Tibial nerve (tissue), 4 donors: ENCODE measurements around the gene CLDN24. TPM values are rescaled to one million over a fixed set of nuclear protein-coding genes. Genes with fewer than 3 reads are reported as not detected.
"Not testable (repeated sequence)": the region's sequence is repeated elsewhere in the genome, so short reads cannot be mapped to it uniquely, and the experiment has no call there.

Experiments used
- DNase-seq, 2 donors: peaks; one replicate each; pipeline ENCODE4 v3.0.0-alpha.2; 2019; ENCODE audit warnings: low spot score in 2 of 2
- H3K27ac ChIP-seq, 4 donors: fragments of 200-600 bp; sonication (generic) in 3 of 4; one replicate each; pipeline ENCODE4 v1.5.1; 2017 to 2019; ENCODE audit warnings: mild to moderate bottlenecking in 1 of 4
- H3K27me3 ChIP-seq, 2 donors: fragments of 200-600 bp; sonication (generic) in 1 of 2; one replicate each; pipeline versions ENCODE4 v1.5.1 to v1.6.0; 2017 to 2019
- H3K36me3 ChIP-seq, 3 donors: fragments of 200-600 bp; sonication (generic); one replicate each; pipeline ENCODE4 v1.5.1; 2018 to 2019
- H3K4me1 ChIP-seq, 4 donors: fragments of 200-600 bp; sonication (generic) in 3 of 4; one replicate each; pipeline ENCODE4 v1.5.1; 2017 to 2019
- H3K4me3 ChIP-seq, 4 donors: fragments of 200-600 bp; sonication (generic) in 3 of 4; one replicate each; pipeline ENCODE4 v1.5.1; 2017 to 2019; ENCODE audit warnings: mild to moderate bottlenecking in 1 of 4, moderate library complexity in 1 of 4
- H3K9me3 ChIP-seq, 4 donors: fragments of 200-600 bp; sonication (generic) in 3 of 4; one replicate each; pipeline ENCODE4 v1.5.1; 2017 to 2019
- CTCF ChIP-seq, 5 experiments: fragments of 200-600 bp in 3 of 5; fragments of 450-650 bp in 2 of 5; sonication (generic) in 3 of 5; IDR thresholded peaks; one replicate each; pipeline ENCODE4 v1.5.1; 2016 to 2019; ENCODE audit warnings: antibody characterized with exemption in 5 of 5, mild to moderate bottlenecking in 3 of 5, moderate library complexity in 2 of 5
- EP300 ChIP-seq, 2 donors: sonication (generic); formaldehyde crosslinking; IDR thresholded peaks; one replicate each; pipeline ENCODE4 v1.6.1; 2017; ENCODE audit warnings: antibody characterized with exemption in 2 of 2, mild to moderate bottlenecking in 1 of 2
- POLR2A ChIP-seq, 2 donors: fragments of 450-650 bp; IDR thresholded peaks; one replicate each; pipeline ENCODE4 v1.6.1; 2017; ENCODE audit warnings: antibody characterized with exemption in 2 of 2, mild to moderate bottlenecking in 2 of 2, moderate library complexity in 2 of 2
- WGBS, 2 donors: methylation state at CpG; one replicate each; pipeline ENCODE4 v1.1.5; 2018; 5-methylcytosine and 5-hydroxymethylcytosine counted together
- total RNA-seq, 4 donors: library from RNA; depleted of rRNA; stranded (reverse); fragments of >200 nt; gene quantifications; one replicate each; pipeline ENCODE4 v1.1.0, GENCODE V29; 2016

The CLDN24 gene
- total RNA-seq, 4 donors from 2014 or later, result not detected

- 45 to 51% methylated on average over 7 of the region's 7 CpGs for WGBS, 2 donors
- no peak for TF ChIP-seq POLR2A (IDR thresholded peaks at IDR 0.05)
- TF ChIP-seq EP300 (IDR thresholded peaks at IDR 0.05), result no peak
- Histone ChIP-seq H3K4me1 (no peaks in the 10 kb centered on the region), H3K27me3 (no peaks in the 10 kb centered on the region), H3K4me3 (no peak overlapping the region), H3K9me3 (peaks cover 0 to 6% (median 0%) of the 10 kb centered on the region in 4 donors), H3K27ac (no peak overlapping the region), H3K36me3 (peaks cover 0 to 6% (median 0%) of the 10 kb centered on the region in 3 donors)
- no peak for DNase-seq
Observed at GRCh38 chr4:183328832-183329231, 6.6 kb upstream of the CLDN24 start.

GRCh38 chr4:183327827-183328226, 5.6 kb upstream of the CLDN24 start:
- H3K9me3 ChIP-seq, result peaks cover 0 to 6% (median 0%) of the 10 kb centered on the region in 4 donors
- 91 to 98% methylated on average over 7 of the region's 7 CpGs for WGBS, 2 donors
- H3K27me3 ChIP-seq, result no peaks in the 10 kb centered on the region
- no peak overlapping the region for H3K4me3 ChIP-seq
- TF ChIP-seq POLR2A (IDR thresholded peaks at IDR 0.05) (no peak), CTCF (IDR thresholded peaks at IDR 0.05) (no peak), EP300 (IDR thresholded peaks at IDR 0.05) (no peak)
- DNase-seq, result no peak
- H3K27ac ChIP-seq, result no peak overlapping the region
- H3K36me3 ChIP-seq, result peaks cover 0 to 6% (median 0%) of the 10 kb centered on the region in 3 donors
- no peaks in the 10 kb centered on the region for H3K4me1 ChIP-seq

- WGBS, 2 donors, result 83 to 90% methylated on average over 2 of the region's 2 CpGs
- no peaks in the 10 kb centered on the region for H3K27me3 ChIP-seq
- H3K4me1 ChIP-seq, result no peaks in the 10 kb centered on the region
- TF ChIP-seq POLR2A (IDR thresholded peaks at IDR 0.05) (no peak), CTCF (IDR thresholded peaks at IDR 0.05) (no peak), EP300 (IDR thresholded peaks at IDR 0.05) (no peak)
- peaks cover 0 to 6% (median 0%) of the 10 kb centered on the region in 4 donors for H3K9me3 ChIP-seq
- no peak overlapping the region for H3K27ac ChIP-seq
- H3K36me3 ChIP-seq, result peaks cover 0 to 6% (median 0%) of the 10 kb centered on the region in 3 donors
- DNase-seq, result no peak
- H3K4me3 ChIP-seq, result no peak overlapping the region
Observed at GRCh38 chr4:183326853-183327252, 4.6 kb upstream of the CLDN24 start.

- not testable (repeated sequence) for DNase-seq, H3K27ac ChIP-seq, H3K9me3 ChIP-seq, H3K27me3 ChIP-seq, H3K36me3 ChIP-seq, H3K4me3 ChIP-seq, H3K4me1 ChIP-seq
- WGBS, 2 donors, result 83 to 87% methylated on average over 6 of the region's 6 CpGs
Observed at GRCh38 chr4:183326387-183326786, 4.2 kb upstream of the CLDN24 start.

GRCh38 chr4:183324619-183325018, 2.4 kb upstream of the CLDN24 start:
- 86 to 96% methylated on average over 5 to 7 of the region's 7 CpGs for WGBS, 2 donors

GRCh38 chr4:183324056-183324455, 1.8 kb upstream of the CLDN24 start:
- H3K4me1 ChIP-seq, result peaks cover 0 to 15% (median 4%) of the 10 kb centered on the region in 4 donors
- not testable (repeated sequence) for H3K36me3 ChIP-seq, H3K27ac ChIP-seq, H3K27me3 ChIP-seq, DNase-seq, H3K9me3 ChIP-seq, H3K4me3 ChIP-seq
- WGBS, 2 donors, result 93 to 95% methylated on average over 11 of the region's 11 CpGs

More at GRCh38 chr4:183324619-183325018, 2.4 kb upstream of the CLDN24 start:
- TF ChIP-seq CTCF (IDR thresholded peaks at IDR 0.05), result no peak
- no peak for TF ChIP-seq POLR2A (IDR thresholded peaks at IDR 0.05)
- no peak for TF ChIP-seq EP300 (IDR thresholded peaks at IDR 0.05)
- Histone ChIP-seq H3K27ac (no peak overlapping the region), H3K9me3 (peaks cover 0 to 5% (median 0%) of the 10 kb centered on the region in 4 donors), H3K27me3 (no peaks in the 10 kb centered on the region), H3K4me3 (no peak overlapping the region), H3K36me3 (peaks cover 0 to 6% (median 0%) of the 10 kb centered on the region in 3 donors), H3K4me1 (peaks cover 0 to 15% (median 4%) of the 10 kb centered on the region in 4 donors)
- no peak for DNase-seq

- 87 to 93% methylated on average over 6 of the region's 6 CpGs for WGBS, 2 donors
- H3K27ac ChIP-seq, result no peak overlapping the region
- H3K4me3 ChIP-seq, result no peak overlapping the region
- H3K27me3 ChIP-seq, result no peaks in the 10 kb centered on the region
- TF ChIP-seq EP300 (IDR thresholded peaks at IDR 0.05) (no peak), CTCF (IDR thresholded peaks at IDR 0.05) (no peak), POLR2A (IDR thresholded peaks at IDR 0.05) (no peak)
- H3K9me3 ChIP-seq, result no peaks in the 10 kb centered on the region
- peaks cover 0 to 6% (median 0%) of the 10 kb centered on the region in 3 donors for H3K36me3 ChIP-seq
- no peak for DNase-seq
- H3K4me1 ChIP-seq, result peaks cover 0 to 15% (median 7%) of the 10 kb centered on the region in 4 donors
Observed at GRCh38 chr4:183323295-183323694, 1.1 kb upstream of the CLDN24 start.
